Activated naive CD8-positive, alpha-beta T cell treated with anti-CD3 and anti-CD28 coated beads, Interleukin-2, amount 50 U/mL, for 24 hours (primary cell): Measurements from ENCODE around the gene ADGRF3.
"Not testable (repeated sequence)": the region's sequence is repeated elsewhere in the genome, so short reads cannot be mapped to it uniquely, and the experiment has no call there.

Source experiments
- ATAC-seq: fragments of 150-1000 bp; cut with Tn5 transposase; one replicate; pipeline ENCODE4 v1.10.0; 2021
- DNase-seq: peaks from one replicate; pipeline ENCODE4 v3.0.0; 2021
- H3K27ac Mint-ChIP-seq: one replicate; pipeline ENCODE4 v1.8.0; 2021; ENCODE audit warnings: mild to moderate bottlenecking, mixed read lengths
- H3K27me3 Mint-ChIP-seq: one replicate; pipeline ENCODE4 v1.8.0; 2021; ENCODE audit warnings: mixed read lengths
- H3K36me3 Mint-ChIP-seq: one replicate; pipeline ENCODE4 v1.8.0; 2021; ENCODE audit warnings: low read depth, mixed read lengths
- H3K4me1 Mint-ChIP-seq: one replicate; pipeline ENCODE4 v1.8.0; 2021; ENCODE audit warnings: mixed read lengths
- H3K4me3 Mint-ChIP-seq: one replicate; pipeline ENCODE4 v1.8.0; 2021; ENCODE audit warnings: mild to moderate bottlenecking, moderate library complexity, mixed read lengths
- H3K9me3 Mint-ChIP-seq: one replicate; pipeline ENCODE4 v1.8.0; 2021; ENCODE audit warnings: mixed read lengths

ADGRF3 gene

GRCh38 chr2:26359886-26360473 is 13.4 kb upstream of the ADGRF3 start:
- no peaks in the 10 kb centered on the region for H3K9me3 Mint-ChIP-seq

GRCh38 chr2:26356771-26357170 is 10.2 kb upstream of the ADGRF3 start:
- Mint-ChIP-seq H3K27me3 (no peaks in the 10 kb centered on the region), H3K27ac (peak overlapping the region; percentile 4), H3K4me3 (no peak overlapping the region), H3K4me1 (peaks cover 56% of the 10 kb centered on the region), H3K9me3 (no peaks in the 10 kb centered on the region), H3K36me3 (peaks cover 28% of the 10 kb centered on the region)
- DNase-seq (no peak), ATAC-seq (no peak)

More at GRCh38 chr2:26359886-26360473, 13.4 kb upstream of the ADGRF3 start:
- Mint-ChIP-seq H3K4me3 (no peak overlapping the region), H3K4me1 (peaks cover 41% of the 10 kb centered on the region), H3K27ac (no peak overlapping the region), H3K27me3 (no peaks in the 10 kb centered on the region), H3K36me3 (peaks cover 27% of the 10 kb centered on the region)
- DNase-seq: no peak
- ATAC-seq: no peak

- Mint-ChIP-seq H3K9me3 (no peaks in the 10 kb centered on the region), H3K27ac (no peak overlapping the region), H3K4me3 (no peak overlapping the region), H3K36me3 (peaks cover 32% of the 10 kb centered on the region), H3K27me3 (no peaks in the 10 kb centered on the region), H3K4me1 (peaks cover 59% of the 10 kb centered on the region)
- ATAC-seq (no peak), DNase-seq (no peak)
These were observed 9.5 kb upstream of the ADGRF3 start for GRCh38 chr2:26356111-26356510.

GRCh38 chr2:26355038-26355995 is 8.7 kb upstream of the ADGRF3 start:
- ATAC-seq (no peak), DNase-seq (no peak)
- H3K9me3 Mint-ChIP-seq: no peaks in the 10 kb centered on the region
- no peaks in the 10 kb centered on the region for H3K27me3 Mint-ChIP-seq
- H3K27ac Mint-ChIP-seq: no peak overlapping the region
- no peak overlapping the region for H3K4me3 Mint-ChIP-seq
- H3K36me3 Mint-ChIP-seq: peaks cover 28% of the 10 kb centered on the region
- H3K4me1 Mint-ChIP-seq: peaks cover 61% of the 10 kb centered on the region

GRCh38 chr2:26354469-26354868 is 7.9 kb upstream of the ADGRF3 start:
- Mint-ChIP-seq H3K4me1 (peaks cover 64% of the 10 kb centered on the region), H3K36me3 (peaks cover 29% of the 10 kb centered on the region)
- not testable (repeated sequence) for H3K4me3 Mint-ChIP-seq, DNase-seq, H3K27ac Mint-ChIP-seq, H3K9me3 Mint-ChIP-seq, H3K27me3 Mint-ChIP-seq, ATAC-seq

- Mint-ChIP-seq H3K4me1 (peaks cover 72% of the 10 kb centered on the region), H3K27ac (peak overlapping the region; percentile 24), H3K4me3 (no peak overlapping the region), H3K36me3 (peaks cover 36% of the 10 kb centered on the region), H3K27me3 (no peaks in the 10 kb centered on the region), H3K9me3 (no peaks in the 10 kb centered on the region)
- DNase-seq: no peak
- ATAC-seq: peak; percentile 99
These were observed 6.3 kb upstream of the ADGRF3 start for GRCh38 chr2:26352892-26353291.

GRCh38 chr2:26351375-26352090 is 4.9 kb upstream of the ADGRF3 start:
- no peak overlapping the region for H3K4me3 Mint-ChIP-seq
- H3K9me3 Mint-ChIP-seq: no peaks in the 10 kb centered on the region
- ATAC-seq: no peak
- peaks cover 72% of the 10 kb centered on the region for H3K4me1 Mint-ChIP-seq
- DNase-seq: no peak
- H3K27me3 Mint-ChIP-seq: no peaks in the 10 kb centered on the region
- H3K27ac Mint-ChIP-seq: peak overlapping the region; percentile 6
- H3K36me3 Mint-ChIP-seq: peaks cover 37% of the 10 kb centered on the region

- ATAC-seq (no peak), DNase-seq (no peak)
- H3K4me3 Mint-ChIP-seq: no peak overlapping the region
- no peaks in the 10 kb centered on the region for H3K27me3 Mint-ChIP-seq
- no peaks in the 10 kb centered on the region for H3K9me3 Mint-ChIP-seq
- H3K36me3 Mint-ChIP-seq: peaks cover 39% of the 10 kb centered on the region
- no peak overlapping the region for H3K27ac Mint-ChIP-seq
- peaks cover 58% of the 10 kb centered on the region for H3K4me1 Mint-ChIP-seq
These were observed 3.1 kb upstream of the ADGRF3 start for GRCh38 chr2:26349690-26350089.

- no peak for DNase-seq
- H3K4me1 Mint-ChIP-seq: peaks cover 55% of the 10 kb centered on the region
These were observed 787 bp upstream of the ADGRF3 start for GRCh38 chr2:26347286-26347865.

GRCh38 chr2:26345545-26346453 is 790 bp downstream of the ADGRF3 start, which contains the start of gene SELENOI:
Gene SELENOI, plus strand, starts transcription at chr2:26346143. Its CDS starts 90 bp downstream, at chr2:26346233.
- H3K27ac Mint-ChIP-seq: peak within 1 kb of the TSS; percentile 100
- DNase-seq (peak; percentile 100), ATAC-seq (peak; percentile 97)
- no peaks in the 10 kb centered on the region for H3K27me3 Mint-ChIP-seq
- peaks cover 44% of the 10 kb centered on the region for H3K4me1 Mint-ChIP-seq
- peak within 1 kb of the TSS; percentile 98 for H3K4me3 Mint-ChIP-seq
- H3K36me3 Mint-ChIP-seq: peaks cover 25% of the 10 kb centered on the region
- no peaks in the 10 kb centered on the region for H3K9me3 Mint-ChIP-seq

More at GRCh38 chr2:26347286-26347865, 787 bp upstream of the ADGRF3 start:
- Mint-ChIP-seq H3K4me3 (peak overlapping the region; percentile 98), H3K9me3 (no peaks in the 10 kb centered on the region), H3K27me3 (no peaks in the 10 kb centered on the region), H3K36me3 (peaks cover 31% of the 10 kb centered on the region), H3K27ac (peak overlapping the region; percentile 100)
- ATAC-seq: no peak

- DNase-seq (no peak), ATAC-seq (no peak)
- peaks cover 25% of the 10 kb centered on the region for H3K36me3 Mint-ChIP-seq
- no peaks in the 10 kb centered on the region for H3K27me3 Mint-ChIP-seq
- H3K9me3 Mint-ChIP-seq: no peaks in the 10 kb centered on the region
- peak overlapping the region; percentile 100 for H3K27ac Mint-ChIP-seq
- H3K4me1 Mint-ChIP-seq: peaks cover 39% of the 10 kb centered on the region
- peak overlapping the region; percentile 98 for H3K4me3 Mint-ChIP-seq
These were observed 1.4 kb downstream of the ADGRF3 start for GRCh38 chr2:26345283-26345544.

- peak overlapping the region; percentile 100 for H3K27ac Mint-ChIP-seq
- H3K36me3 Mint-ChIP-seq: peaks cover 25% of the 10 kb centered on the region
- H3K27me3 Mint-ChIP-seq: no peaks in the 10 kb centered on the region
- H3K9me3 Mint-ChIP-seq: no peaks in the 10 kb centered on the region
- H3K4me1 Mint-ChIP-seq: peaks cover 38% of the 10 kb centered on the region
- peak overlapping the region; percentile 98 for H3K4me3 Mint-ChIP-seq
- DNase-seq (peak; percentile 31), ATAC-seq (no peak)
These were observed 1.9 kb downstream of the ADGRF3 start for GRCh38 chr2:26344581-26345282.

GRCh38 chr2:26340831-26341230 is 5.8 kb downstream of the ADGRF3 start:
- ATAC-seq (no peak), DNase-seq (no peak)
- no peaks in the 10 kb centered on the region for H3K9me3 Mint-ChIP-seq
- H3K4me1 Mint-ChIP-seq: peaks cover 24% of the 10 kb centered on the region
- H3K36me3 Mint-ChIP-seq: peaks cover 4% of the 10 kb centered on the region
- H3K27me3 Mint-ChIP-seq: no peaks in the 10 kb centered on the region
- no peak overlapping the region for H3K4me3 Mint-ChIP-seq
- peak overlapping the region; percentile 43 for H3K27ac Mint-ChIP-seq
